ENCODE results near the gene TFG. TPM values are rescaled to one million over a fixed set of nuclear protein-coding genes. Genes with fewer than 3 reads are reported as not detected.

TFG gene
- total and polyA plus RNA-seq, 2 experiments from 2014 or later: 87.6 to 88.5 TPM

DNA sequence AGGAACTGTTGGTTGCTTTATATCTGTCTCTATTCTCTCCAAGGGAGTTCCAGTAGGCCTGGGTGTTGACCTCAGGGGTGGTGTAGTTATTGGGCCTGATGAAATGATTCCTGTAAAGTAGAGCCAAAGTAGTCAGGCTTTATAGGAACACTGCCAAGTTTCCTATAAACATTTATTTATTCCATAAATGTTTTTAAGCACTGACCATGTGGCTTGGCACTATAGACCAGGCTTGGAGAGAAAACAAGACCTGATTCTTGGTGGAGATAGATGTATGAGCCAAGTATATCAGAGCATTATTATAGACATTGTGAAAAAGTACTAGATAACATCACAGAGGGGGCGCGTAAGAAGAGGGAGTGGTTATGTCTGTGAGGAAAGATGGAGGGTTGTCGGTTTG lies 65.9 kb downstream of the TFG start:
- Mint-ChIP-seq H3K36me3 (ENCODE audit: low read depth) (no peaks in the 10 kb centered on the region), H3K27me3 (ENCODE audit: insufficient read depth, low read depth, poor library complexity) (no peaks in the 10 kb centered on the region), H3K9me3 (no peaks in the 10 kb centered on the region)

More for the DNA sequence above, 65.9 kb downstream of the TFG start:
- Mint-ChIP-seq H3K27ac (no peak overlapping the region), H3K4me1 (peaks cover 5% of the 10 kb centered on the region), H3K4me3 (no peak overlapping the region)
- ATAC-seq (no peak), DNase-seq (ENCODE audit: low spot score) (no peak)
- Histone ChIP-seq H3F3A (replicated peaks; ENCODE audit: low read depth) (no peaks in the 10 kb centered on the region), H4K20me1 (replicated peaks; ENCODE audit: insufficient read depth) (no peaks in the 10 kb centered on the region), H3K79me2 (replicated peaks; ENCODE audit: insufficient read depth) (no peaks in the 10 kb centered on the region), H3K36me3 (ENCODE audit: insufficient read depth) (no peaks in the 10 kb centered on the region), H3K27me3 (ENCODE audit: insufficient read depth) (no peaks in the 10 kb centered on the region), H3K27ac (ENCODE audit: low read depth) (no peak overlapping the region), H2AFZ (no peak overlapping the region), H3K9me2 (ENCODE audit: insufficient read depth) (peaks cover 9% of the 10 kb centered on the region), H3K4me2 (no peak overlapping the region), H3K4me1 (ENCODE audit: insufficient read depth) (peaks cover 2% of the 10 kb centered on the region), H3K4me3 (no peak overlapping the region)
- TF ChIP-seq STAT1 (IDR thresholded peaks at IDR 0.05; ENCODE audit: unreplicated experiment): no peak
- no peak for TF ChIP-seq ZNF331 (CRISPR knock-in tag; IDR thresholded peaks at IDR 0.05; ENCODE audit: low read depth)
- no peak for TF ChIP-seq CREB1 (CRISPR knock-in tag; IDR thresholded peaks at IDR 0.05; ENCODE audit: low read depth)
- no peak for TF ChIP-seq EZH2phosphoT487 (IDR thresholded peaks at IDR 0.05; ENCODE audit: unreplicated experiment)
- no peak for TF ChIP-seq JUNB (IDR thresholded peaks at IDR 0.05; ENCODE audit: unreplicated experiment)
- TF ChIP-seq, protein P1, sequence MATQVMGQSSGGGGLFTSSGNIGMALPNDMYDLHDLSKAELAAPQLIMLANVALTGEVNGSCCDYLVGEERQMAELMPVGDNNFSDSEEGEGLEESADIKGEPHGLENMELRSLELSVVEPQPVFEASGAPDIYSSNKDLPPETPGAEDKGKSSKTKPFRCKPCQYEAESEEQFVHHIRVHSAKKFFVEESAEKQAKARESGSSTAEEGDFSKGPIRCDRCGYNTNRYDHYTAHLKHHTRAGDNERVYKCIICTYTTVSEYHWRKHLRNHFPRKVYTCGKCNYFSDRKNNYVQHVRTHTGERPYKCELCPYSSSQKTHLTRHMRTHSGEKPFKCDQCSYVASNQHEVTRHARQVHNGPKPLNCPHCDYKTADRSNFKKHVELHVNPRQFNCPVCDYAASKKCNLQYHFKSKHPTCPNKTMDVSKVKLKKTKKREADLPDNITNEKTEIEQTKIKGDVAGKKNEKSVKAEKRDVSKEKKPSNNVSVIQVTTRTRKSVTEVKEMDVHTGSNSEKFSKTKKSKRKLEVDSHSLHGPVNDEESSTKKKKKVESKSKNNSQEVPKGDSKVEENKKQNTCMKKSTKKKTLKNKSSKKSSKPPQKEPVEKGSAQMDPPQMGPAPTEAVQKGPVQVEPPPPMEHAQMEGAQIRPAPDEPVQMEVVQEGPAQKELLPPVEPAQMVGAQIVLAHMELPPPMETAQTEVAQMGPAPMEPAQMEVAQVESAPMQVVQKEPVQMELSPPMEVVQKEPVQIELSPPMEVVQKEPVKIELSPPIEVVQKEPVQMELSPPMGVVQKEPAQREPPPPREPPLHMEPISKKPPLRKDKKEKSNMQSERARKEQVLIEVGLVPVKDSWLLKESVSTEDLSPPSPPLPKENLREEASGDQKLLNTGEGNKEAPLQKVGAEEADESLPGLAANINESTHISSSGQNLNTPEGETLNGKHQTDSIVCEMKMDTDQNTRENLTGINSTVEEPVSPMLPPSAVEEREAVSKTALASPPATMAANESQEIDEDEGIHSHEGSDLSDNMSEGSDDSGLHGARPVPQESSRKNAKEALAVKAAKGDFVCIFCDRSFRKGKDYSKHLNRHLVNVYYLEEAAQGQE (IDR thresholded peaks at IDR 0.05; ENCODE audit: unreplicated experiment): no peak
- TF ChIP-seq POLR2AphosphoS5 (IDR thresholded peaks at IDR 0.05; ENCODE audit: low read depth): no peak
- no peak for TF ChIP-seq ZNF114 (CRISPR knock-in tag; IDR thresholded peaks at IDR 0.05)
- TF ChIP-seq, protein P2, sequence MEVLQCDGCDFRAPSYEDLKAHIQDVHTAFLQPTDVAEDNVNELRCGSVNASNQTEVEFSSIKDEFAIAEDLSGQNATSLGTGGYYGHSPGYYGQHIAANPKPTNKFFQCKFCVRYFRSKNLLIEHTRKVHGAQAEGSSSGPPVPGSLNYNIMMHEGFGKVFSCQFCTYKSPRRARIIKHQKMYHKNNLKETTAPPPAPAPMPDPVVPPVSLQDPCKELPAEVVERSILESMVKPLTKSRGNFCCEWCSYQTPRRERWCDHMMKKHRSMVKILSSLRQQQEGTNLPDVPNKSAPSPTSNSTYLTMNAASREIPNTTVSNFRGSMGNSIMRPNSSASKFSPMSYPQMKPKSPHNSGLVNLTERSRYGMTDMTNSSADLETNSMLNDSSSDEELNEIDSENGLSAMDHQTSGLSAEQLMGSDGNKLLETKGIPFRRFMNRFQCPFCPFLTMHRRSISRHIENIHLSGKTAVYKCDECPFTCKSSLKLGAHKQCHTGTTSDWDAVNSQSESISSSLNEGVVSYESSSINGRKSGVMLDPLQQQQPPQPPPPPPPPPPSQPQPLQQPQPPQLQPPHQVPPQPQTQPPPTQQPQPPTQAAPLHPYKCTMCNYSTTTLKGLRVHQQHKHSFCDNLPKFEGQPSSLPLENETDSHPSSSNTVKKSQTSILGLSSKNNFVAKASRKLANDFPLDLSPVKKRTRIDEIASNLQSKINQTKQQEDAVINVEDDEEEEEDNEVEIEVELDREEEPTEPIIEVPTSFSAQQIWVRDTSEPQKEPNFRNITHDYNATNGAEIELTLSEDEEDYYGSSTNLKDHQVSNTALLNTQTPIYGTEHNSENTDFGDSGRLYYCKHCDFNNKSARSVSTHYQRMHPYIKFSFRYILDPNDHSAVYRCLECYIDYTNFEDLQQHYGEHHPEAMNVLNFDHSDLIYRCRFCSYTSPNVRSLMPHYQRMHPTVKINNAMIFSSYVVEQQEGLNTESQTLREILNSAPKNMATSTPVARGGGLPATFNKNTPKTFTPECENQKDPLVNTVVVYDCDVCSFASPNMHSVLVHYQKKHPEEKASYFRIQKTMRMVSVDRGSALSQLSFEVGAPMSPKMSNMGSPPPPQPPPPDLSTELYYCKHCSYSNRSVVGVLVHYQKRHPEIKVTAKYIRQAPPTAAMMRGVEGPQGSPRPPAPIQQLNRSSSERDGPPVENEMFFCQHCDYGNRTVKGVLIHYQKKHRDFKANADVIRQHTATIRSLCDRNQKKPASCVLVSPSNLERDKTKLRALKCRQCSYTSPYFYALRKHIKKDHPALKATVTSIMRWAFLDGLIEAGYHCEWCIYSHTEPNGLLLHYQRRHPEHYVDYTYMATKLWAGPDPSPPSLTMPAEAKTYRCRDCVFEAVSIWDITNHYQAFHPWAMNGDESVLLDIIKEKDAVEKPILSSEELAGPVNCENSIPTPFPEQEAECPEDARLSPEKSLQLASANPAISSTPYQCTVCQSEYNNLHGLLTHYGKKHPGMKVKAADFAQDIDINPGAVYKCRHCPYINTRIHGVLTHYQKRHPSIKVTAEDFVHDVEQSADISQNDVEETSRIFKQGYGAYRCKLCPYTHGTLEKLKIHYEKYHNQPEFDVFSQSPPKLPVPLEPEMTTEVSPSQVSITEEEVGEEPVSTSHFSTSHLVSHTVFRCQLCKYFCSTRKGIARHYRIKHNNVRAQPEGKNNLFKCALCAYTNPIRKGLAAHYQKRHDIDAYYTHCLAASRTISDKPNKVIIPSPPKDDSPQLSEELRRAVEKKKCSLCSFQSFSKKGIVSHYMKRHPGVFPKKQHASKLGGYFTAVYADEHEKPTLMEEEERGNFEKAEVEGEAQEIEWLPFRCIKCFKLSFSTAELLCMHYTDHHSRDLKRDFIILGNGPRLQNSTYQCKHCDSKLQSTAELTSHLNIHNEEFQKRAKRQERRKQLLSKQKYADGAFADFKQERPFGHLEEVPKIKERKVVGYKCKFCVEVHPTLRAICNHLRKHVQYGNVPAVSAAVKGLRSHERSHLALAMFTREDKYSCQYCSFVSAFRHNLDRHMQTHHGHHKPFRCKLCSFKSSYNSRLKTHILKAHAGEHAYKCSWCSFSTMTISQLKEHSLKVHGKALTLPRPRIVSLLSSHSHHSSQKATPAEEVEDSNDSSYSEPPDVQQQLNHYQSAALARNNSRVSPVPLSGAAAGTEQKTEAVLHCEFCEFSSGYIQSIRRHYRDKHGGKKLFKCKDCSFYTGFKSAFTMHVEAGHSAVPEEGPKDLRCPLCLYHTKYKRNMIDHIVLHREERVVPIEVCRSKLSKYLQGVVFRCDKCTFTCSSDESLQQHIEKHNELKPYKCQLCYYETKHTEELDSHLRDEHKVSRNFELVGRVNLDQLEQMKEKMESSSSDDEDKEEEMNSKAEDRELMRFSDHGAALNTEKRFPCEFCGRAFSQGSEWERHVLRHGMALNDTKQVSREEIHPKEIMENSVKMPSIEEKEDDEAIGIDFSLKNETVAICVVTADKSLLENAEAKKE (CRISPR knock-in tag; IDR thresholded peaks at IDR 0.05): no peak
- TF ChIP-seq, protein P3, sequence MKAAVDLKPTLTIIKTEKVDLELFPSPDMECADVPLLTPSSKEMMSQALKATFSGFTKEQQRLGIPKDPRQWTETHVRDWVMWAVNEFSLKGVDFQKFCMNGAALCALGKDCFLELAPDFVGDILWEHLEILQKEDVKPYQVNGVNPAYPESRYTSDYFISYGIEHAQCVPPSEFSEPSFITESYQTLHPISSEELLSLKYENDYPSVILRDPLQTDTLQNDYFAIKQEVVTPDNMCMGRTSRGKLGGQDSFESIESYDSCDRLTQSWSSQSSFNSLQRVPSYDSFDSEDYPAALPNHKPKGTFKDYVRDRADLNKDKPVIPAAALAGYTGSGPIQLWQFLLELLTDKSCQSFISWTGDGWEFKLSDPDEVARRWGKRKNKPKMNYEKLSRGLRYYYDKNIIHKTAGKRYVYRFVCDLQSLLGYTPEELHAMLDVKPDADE (IDR thresholded peaks at IDR 0.05): no peak
- TF ChIP-seq EZH2 (IDR thresholded peaks at IDR 0.05; ENCODE audit: low read depth, unreplicated experiment): no peak
